Measurements from ENCODE around the gene TREML2. TPM values are rescaled to one million over a fixed set of nuclear protein-coding genes. Genes with fewer than 3 reads are reported as not detected.

TREML2 gene
- total and polyA plus RNA-seq, 11 donors, result 0.07 to 0.32 (median 0.09) TPM; not detected in 6

GRCh38 chr6:41163419-41163717 lies 37.6 kb downstream of the TREML2 start:
- ATAC-seq, result no peak
- no peak for DNase-seq
- intact Hi-C loops (cut with DNase I), result no loop called here
- no peak overlapping the region for H3K27ac ChIP-seq
- WGBS, 4 donors, result 90 to 100% (median 97%) methylated on average over 1 of the region's 1 CpG; no CpG with 5 or more reads in 1 of the 4 donors
- peaks cover 0 to 16% (median 0%) of the 10 kb centered on the region in 12 donors for H3K4me1 ChIP-seq
- H3K36me3 ChIP-seq, result no peaks in the 10 kb centered on the region
- H3K4me3 ChIP-seq, result no peak overlapping the region
- no peak for TF ChIP-seq POLR2A (IDR thresholded peaks at IDR 0.05)
- H3K27me3 ChIP-seq, result peaks cover 0 to 23% (median 2%) of the 10 kb centered on the region in 9 donors
- H3K9me3 ChIP-seq, result no peaks in the 10 kb centered on the region

- 71 to 83% (median 72%) methylated on average over 9 to 10 of the region's 10 CpGs for WGBS, 4 donors
- ATAC-seq, result peak in 2 of 4 donors; percentile 41 to 57
- H3K4me1 ChIP-seq, result peaks cover 0 to 16% (median 0%) of the 10 kb centered on the region in 12 donors
- TF ChIP-seq, protein P1, sequence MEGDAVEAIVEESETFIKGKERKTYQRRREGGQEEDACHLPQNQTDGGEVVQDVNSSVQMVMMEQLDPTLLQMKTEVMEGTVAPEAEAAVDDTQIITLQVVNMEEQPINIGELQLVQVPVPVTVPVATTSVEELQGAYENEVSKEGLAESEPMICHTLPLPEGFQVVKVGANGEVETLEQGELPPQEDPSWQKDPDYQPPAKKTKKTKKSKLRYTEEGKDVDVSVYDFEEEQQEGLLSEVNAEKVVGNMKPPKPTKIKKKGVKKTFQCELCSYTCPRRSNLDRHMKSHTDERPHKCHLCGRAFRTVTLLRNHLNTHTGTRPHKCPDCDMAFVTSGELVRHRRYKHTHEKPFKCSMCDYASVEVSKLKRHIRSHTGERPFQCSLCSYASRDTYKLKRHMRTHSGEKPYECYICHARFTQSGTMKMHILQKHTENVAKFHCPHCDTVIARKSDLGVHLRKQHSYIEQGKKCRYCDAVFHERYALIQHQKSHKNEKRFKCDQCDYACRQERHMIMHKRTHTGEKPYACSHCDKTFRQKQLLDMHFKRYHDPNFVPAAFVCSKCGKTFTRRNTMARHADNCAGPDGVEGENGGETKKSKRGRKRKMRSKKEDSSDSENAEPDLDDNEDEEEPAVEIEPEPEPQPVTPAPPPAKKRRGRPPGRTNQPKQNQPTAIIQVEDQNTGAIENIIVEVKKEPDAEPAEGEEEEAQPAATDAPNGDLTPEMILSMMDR (IDR thresholded peaks at IDR 0.05), result no peak
- TF ChIP-seq POLR2A (IDR thresholded peaks at IDR 0.05), result no peak
- H3K36me3 ChIP-seq, result no peaks in the 10 kb centered on the region
- no peak within 1 kb of the TSS for H3K27ac ChIP-seq
- intact Hi-C loops (cut with DNase I), result no loop called here
- no peak for DNase-seq
- peaks cover 0 to 23% (median 2%) of the 10 kb centered on the region in 9 donors for H3K27me3 ChIP-seq
- peak within 1 kb of the TSS in 1 of 12 donors; percentile 30 for H3K4me3 ChIP-seq
- no peaks in the 10 kb centered on the region for H3K9me3 ChIP-seq
Observed at GRCh38 chr6:41162687-41163418, 38.1 kb downstream of the TREML2 start, which contains the start of gene TREM2. TSS of gene TREM2 (minus strand) at chr6:41163116. CDS start at chr6:41163082, 34 bp downstream.

- intact Hi-C loops (cut with DNase I), result no loop called here
- ATAC-seq (peak in 2 of 4 donors; percentile 16 to 26), DNase-seq (no peak)
- TF ChIP-seq, protein P1 (IDR thresholded peaks at IDR 0.05), result no peak
- no peak for TF ChIP-seq POLR2A (IDR thresholded peaks at IDR 0.05)
- Histone ChIP-seq H3K9me3 (no peaks in the 10 kb centered on the region), H3K36me3 (no peaks in the 10 kb centered on the region), H3K4me3 (peak overlapping the region in 1 of 12 donors; percentile 30), H3K27me3 (peaks cover 0 to 26% (median 2%) of the 10 kb centered on the region in 9 donors), H3K4me1 (peaks cover 0 to 16% (median 0%) of the 10 kb centered on the region in 12 donors), H3K27ac (no peak overlapping the region)
- WGBS, 4 donors, result 62 to 69% (median 68%) methylated on average over 13 of the region's 13 CpGs
Observed at GRCh38 chr6:41161851-41162552, 38.9 kb downstream of the TREML2 start.

- WGBS, 4 donors, result 86 to 92% (median 89%) methylated on average over 8 to 10 of the region's 10 CpGs
- no peak for ATAC-seq
Observed at GRCh38 chr6:41161380-41161779, 39.6 kb downstream of the TREML2 start.

More at GRCh38 chr6:41161380-41161779, 39.6 kb downstream of the TREML2 start:
- intact Hi-C loops (cut with DNase I), result no loop called here
- Histone ChIP-seq H3K27ac (no peak overlapping the region), H3K4me1 (peaks cover 0 to 16% (median 0%) of the 10 kb centered on the region in 12 donors), H3K9me3 (no peaks in the 10 kb centered on the region), H3K36me3 (no peaks in the 10 kb centered on the region), H3K4me3 (no peak overlapping the region), H3K27me3 (peaks cover 0 to 33% (median 2%) of the 10 kb centered on the region in 9 donors)
- TF ChIP-seq POLR2A (IDR thresholded peaks at IDR 0.05), result no peak
- TF ChIP-seq, protein P1 (IDR thresholded peaks at IDR 0.05), result no peak
- no peak for DNase-seq

Measured in heart left ventricle (tissue), 16 donors.